Frontal cortex (tissue), 4 donors: ENCODE data around the gene WNT3A. TPM values are rescaled to one million over a fixed set of nuclear protein-coding genes. Genes with fewer than 3 reads are reported as not detected.

Source experiments
- DNase-seq, 2 donors: peaks; one replicate each; pipeline ENCODE4 v3.0.0; 2012; ENCODE audit warnings: low spot score in 2 of 2
- FAIRE-seq: peaks from 2 replicates; lab custom pipeline; 2012; peaks lifted over from hg19 to GRCh38; lab: Jason Lieb, UNC
- total RNA-seq: library from RNA; depleted of rRNA; stranded (reverse); fragments of >200 nt; gene quantifications from one replicate; pipeline ENCODE4 v1.2.3, GENCODE V29; 2014
- donor health status: control.
- donor health status: control.
- donor health status: control.

Gene WNT3A
- total RNA-seq, 1 donor from 2014 or later: not detected

- FAIRE-seq (no peak), DNase-seq (no peak)
Observed at GRCh38 chr1:228093050-228093906, 86.5 kb downstream of the WNT3A start.

DNA sequence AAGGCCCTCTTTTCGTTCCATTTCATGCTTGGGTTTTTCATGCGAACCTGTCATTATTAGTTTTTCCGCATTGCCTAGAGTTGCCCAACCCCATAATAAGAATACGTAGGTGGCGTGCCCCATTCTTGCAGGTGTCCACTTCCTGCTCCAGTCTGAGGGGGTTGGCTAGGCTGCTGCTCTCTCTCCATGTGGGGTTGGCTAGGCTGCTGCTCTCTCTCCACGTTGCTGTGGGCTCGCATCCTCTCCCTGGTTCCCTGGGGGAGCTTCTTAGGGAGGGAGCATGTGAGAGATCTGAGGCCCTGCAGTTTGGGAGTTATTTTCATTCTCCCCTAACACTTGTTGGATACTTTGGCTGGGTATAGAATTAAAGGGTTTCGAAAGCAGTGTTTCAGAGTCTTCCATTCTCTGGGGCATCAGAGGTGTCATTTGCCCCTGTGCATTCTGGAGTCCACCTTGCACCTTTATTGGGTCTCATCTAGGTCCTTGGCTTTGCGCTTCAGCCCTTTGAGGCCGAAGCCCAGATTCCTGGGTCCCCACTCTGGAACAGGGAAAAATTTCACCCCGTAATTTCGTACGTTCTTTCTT lies 87.7 kb downstream of the WNT3A start:
- no peak for FAIRE-seq
- DNase-seq: no peak

DNA sequence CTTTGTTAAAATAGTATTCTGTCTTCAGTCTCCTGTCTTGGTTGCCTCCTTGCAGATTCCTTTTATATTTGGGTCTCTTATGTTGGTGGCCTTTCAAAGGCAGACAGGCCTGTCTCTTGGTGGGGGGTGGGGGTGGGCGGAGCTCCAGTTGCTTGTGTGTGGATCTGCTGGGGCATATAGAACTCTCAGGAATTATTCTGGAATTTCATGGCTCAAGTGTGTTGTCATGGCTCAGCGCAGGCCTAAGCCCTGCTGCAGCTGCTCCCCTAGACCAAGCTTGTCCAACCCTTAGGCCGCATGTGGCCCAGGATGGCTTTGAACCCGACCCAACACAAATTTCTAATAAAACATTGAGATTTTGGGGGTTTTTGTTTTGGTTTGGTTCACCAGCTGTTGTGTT lies 88.4 kb downstream of the WNT3A start:
- no peak for DNase-seq
- no peak for FAIRE-seq

DNA sequence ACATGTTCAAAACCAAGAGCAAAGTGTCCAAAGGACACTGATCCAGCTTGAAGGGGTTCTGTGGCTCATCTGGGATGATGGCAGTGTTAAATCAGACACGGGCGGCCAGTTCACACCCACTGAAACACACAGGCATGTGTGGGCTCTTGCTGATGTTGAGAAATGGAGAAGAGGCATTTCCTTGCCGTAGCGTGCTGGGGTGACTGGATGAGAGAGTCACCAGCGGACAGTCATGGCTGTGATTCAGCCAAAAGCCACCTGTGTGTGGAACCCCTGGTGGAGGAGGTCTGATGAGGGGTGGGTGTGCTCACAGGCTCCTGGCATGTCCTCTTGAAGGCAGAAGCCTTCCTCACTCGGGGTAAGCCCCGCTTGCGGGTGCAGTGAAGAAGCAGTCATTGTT lies 89.1 kb downstream of the WNT3A start:
- FAIRE-seq: no peak
- DNase-seq: no peak

GRCh38 chr1:228096416-228097332 lies 89.9 kb downstream of the WNT3A start:
- DNase-seq (peak in 1 of 2 donors; percentile 12), FAIRE-seq (no peak)

DNA sequence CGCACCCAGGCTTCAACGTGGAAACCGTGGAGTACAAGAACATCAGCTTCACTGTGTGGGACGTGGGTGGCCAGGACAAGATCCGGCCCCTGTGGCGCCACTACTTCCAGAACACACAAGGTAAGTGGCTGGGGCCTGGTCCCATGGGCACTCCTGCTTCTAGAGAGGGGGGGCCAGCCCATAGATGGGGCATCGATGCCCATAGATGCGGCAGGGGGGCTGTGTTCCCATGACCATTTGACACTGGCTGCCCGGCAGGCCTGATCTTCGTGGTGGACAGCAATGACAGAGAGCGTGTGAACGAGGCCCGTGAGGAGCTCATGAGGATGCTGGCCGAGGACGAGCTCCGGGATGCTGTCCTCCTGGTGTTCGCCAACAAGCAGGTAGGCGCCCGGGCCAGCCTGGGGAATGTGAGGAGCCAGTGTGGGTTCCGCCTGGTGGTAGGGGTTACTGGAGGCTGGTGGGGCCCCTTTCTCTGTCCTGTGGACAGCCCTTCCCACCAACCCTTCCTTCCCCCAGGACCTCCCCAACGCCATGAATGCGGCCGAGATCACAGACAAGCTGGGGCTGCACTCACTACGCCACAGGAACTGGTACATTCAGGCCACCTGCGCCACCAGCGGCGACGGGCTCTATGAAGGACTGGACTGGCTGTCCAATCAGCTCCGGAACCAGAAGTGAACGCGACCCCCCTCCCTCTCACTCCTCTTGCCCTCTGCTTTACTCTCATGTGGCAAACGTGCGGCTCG lies 90.7 kb downstream of the WNT3A start:
- FAIRE-seq: no peak
- peak; percentile 2 to 3 for DNase-seq

GRCh38 chr1:228098323-228098931 lies 91.6 kb downstream of the WNT3A start:
- FAIRE-seq: no peak
- peak; percentile 3 to 4 for DNase-seq

DNA sequence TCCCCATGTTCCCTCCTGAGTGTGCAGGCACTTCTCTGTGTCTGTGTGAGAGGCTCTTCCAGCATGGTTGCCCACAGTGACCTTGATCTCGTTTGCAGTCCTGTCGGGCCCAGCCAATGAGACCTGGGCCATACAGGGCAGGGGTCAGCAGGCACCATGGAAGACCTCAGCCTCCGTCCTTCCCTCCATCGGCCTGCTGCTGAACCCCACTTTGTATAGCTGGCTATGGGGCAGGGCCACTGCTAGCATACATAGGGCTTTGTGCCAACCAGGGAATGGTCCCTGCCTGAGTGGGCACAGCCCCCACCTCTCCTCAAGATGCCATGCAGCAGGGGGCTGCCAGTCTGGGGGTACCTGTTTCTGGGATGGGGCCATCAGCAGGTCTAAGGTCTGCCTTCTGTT lies 92.5 kb downstream of the WNT3A start:
- peak; percentile 1 to 5 for DNase-seq
- no peak for FAIRE-seq

DNA sequence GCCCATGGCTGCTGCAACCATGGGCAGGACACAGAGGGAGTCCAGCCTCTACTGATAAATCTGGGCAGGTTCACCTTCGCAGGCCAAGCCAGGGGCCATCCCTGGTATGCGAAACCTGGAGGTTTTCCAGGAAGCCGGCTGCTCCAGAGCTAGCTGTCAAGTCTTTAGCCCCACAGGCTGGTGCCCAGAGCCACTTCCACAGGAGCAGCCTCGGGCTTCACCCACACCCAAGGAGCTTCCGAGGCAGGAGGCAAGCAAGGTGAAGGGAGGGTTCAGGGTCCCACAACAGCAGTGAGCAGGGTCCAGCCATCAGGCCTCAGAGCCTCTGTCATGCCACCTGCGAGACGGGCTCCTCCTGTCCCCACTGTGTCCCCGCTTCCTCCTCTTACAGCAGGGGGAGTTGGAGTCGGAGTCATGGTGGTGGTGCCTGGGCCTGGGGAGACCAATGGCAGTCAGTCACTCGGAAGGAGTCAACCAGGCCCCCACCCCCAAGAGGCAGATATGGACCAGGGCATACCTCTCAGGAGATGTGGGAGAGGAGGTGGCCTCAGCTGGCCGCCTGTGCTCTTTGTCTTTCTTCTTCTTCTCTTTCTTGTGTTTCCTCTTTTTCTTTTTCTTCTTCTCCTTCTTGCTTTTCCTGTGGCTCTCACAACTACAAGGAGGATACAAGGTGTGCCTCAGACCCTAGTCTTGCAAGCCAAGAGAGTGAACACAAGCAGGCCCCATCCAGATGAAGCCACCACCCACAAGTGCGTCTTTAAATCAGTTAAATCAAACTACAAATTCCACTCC lies 94.2 kb downstream of the WNT3A start:
- DNase-seq (peak; percentile 8 to 28), FAIRE-seq (no peak)

- FAIRE-seq: no peak
- DNase-seq: peak in 1 of 2 donors; percentile 21
Observed at GRCh38 chr1:228101614-228101993, 94.8 kb downstream of the WNT3A start.

- DNase-seq (peak; percentile 57 to 58), FAIRE-seq (no peak)
Observed at GRCh38 chr1:228101994-228102790, 95.4 kb downstream of the WNT3A start.

DNA sequence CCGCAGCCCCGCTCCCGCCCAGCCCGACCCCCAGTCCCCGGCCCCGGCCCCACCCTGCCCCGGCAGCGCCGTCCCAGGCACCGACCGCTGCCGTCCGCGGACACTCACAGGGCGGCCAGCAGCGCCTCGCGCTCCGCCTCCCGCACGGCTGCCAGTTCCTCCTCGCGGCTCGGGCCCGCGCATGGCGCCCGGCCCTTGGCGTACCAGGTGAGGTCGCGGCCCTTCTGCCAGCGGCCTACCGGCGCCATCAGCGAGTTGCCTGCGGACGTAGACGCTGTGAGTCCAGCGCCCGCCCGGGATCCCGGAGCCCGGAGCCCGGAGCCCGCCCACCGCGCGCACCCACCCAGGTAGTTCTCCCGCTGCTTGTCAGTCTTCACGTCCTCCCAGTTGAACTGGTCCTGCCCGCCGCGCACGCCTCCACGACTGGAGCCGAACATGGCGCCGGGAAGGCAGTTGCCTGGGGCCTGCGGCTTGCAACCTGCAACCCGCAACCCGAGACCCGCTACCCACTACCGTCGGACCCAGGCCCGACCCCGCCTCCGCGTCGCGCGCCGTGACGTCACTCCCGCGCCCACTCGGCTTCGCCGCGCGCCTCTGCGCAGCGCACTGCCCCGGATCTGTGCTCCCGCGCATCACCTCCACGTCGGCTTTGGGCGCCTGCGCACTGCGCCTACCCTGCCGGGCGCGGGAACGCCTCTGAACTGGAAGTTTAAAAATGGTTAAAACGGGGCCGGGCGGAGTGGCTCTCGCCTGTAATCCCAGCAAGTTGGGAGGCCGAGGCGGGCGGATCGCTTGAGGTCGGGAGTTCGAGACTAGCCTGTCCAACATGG lies 96.2 kb downstream of the WNT3A start, which contains the start of gene C1orf35:
TSS of gene C1orf35 (minus strand) at position 535 of the 830 bp plus-strand sequence. CDS start at position 437, 98 bp downstream.
- DNase-seq (peak; percentile 97), FAIRE-seq (no peak)

- peak in 1 of 2 donors; percentile 5 for DNase-seq
- no peak for FAIRE-seq
Observed at GRCh38 chr1:228104526-228105269, 97.9 kb downstream of the WNT3A start.

DNA sequence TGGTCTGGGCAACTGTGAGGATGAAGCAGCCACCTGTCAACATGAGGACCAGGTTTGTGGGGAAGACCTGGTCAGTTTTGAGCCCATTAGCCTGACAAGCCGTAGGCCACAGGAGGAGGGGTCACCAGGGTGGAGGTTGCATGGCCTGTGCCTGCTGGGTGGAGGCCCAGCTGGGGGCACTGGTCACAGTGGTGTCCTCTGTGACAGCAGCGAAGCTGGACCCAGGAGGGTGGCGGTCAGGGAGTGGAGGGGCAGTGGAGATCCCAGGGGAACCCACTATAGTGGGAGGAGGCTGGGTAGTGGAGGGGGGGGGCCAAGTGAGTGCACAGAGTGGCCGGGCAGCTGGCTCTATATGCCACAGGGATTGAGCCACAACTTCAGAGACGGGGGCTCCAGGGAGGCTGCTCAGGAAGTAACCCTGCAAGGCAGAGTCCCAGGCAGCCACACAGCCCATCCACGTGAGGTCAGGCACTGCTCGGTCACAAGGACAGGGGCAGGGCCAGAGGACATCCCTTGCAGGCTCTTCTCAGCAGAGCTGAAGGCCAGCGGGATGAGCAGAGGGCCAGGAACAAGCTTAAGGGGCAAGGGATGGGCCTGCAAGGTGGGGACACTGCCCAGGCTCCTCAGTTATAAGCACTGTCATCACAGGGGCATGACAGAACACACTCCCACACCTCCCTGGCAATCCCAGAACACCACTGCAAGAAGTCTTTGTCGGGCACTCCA lies 98.6 kb downstream of the WNT3A start:
- FAIRE-seq: no peak
- peak in 1 of 2 donors; percentile 9 for DNase-seq
